T-helper 1 cell treated with Interleukin-12 subunit alpha and Interleukin-12 subunit beta and Interleukin-4 antibody, amounts not matched to agents 30 μg/mL and 1 μg/mL, for 36 hours (primary cell): Measurements from ENCODE around the gene RRAD.

Experiments
- H3K27ac Mint-ChIP-seq: one replicate; pipeline ENCODE4 v1.8.0; 2021; ENCODE audit warnings: mild to moderate bottlenecking, mixed read lengths
- H3K27me3 Mint-ChIP-seq: one replicate; pipeline ENCODE4 v1.8.0; 2021; ENCODE audit warnings: low read depth, mixed read lengths
- H3K36me3 Mint-ChIP-seq: one replicate; pipeline ENCODE4 v1.8.0; 2021; ENCODE audit warnings: low read depth, mixed read lengths
- H3K4me1 Mint-ChIP-seq: one replicate; pipeline ENCODE4 v1.8.0; 2021; ENCODE audit warnings: low read depth, mixed read lengths
- H3K4me3 Mint-ChIP-seq: one replicate; pipeline ENCODE4 v1.8.0; 2021; ENCODE audit warnings: mild to moderate bottlenecking, moderate library complexity, mixed read lengths
- H3K9me3 Mint-ChIP-seq: one replicate; pipeline ENCODE4 v1.8.0; 2021; ENCODE audit warnings: mixed read lengths

RRAD gene

GRCh38 chr16:66932076-66932475, 6.7 kb upstream of the RRAD start:
- H3K4me3 Mint-ChIP-seq, result peak overlapping the region; percentile 97
- peak overlapping the region; percentile 32 for H3K27ac Mint-ChIP-seq
- peaks cover 38% of the 10 kb centered on the region for H3K4me1 Mint-ChIP-seq
- H3K27me3 Mint-ChIP-seq, result no peaks in the 10 kb centered on the region
- peaks cover 24% of the 10 kb centered on the region for H3K36me3 Mint-ChIP-seq
- no peaks in the 10 kb centered on the region for H3K9me3 Mint-ChIP-seq

- no peaks in the 10 kb centered on the region for H3K9me3 Mint-ChIP-seq
- H3K27ac Mint-ChIP-seq, result peak overlapping the region; percentile 21
- peaks cover 34% of the 10 kb centered on the region for H3K4me1 Mint-ChIP-seq
- no peaks in the 10 kb centered on the region for H3K27me3 Mint-ChIP-seq
- peaks cover 22% of the 10 kb centered on the region for H3K36me3 Mint-ChIP-seq
- H3K4me3 Mint-ChIP-seq, result peak overlapping the region; percentile 33
These were observed 6.3 kb upstream of the RRAD start for GRCh38 chr16:66931665-66932064.

DNA sequence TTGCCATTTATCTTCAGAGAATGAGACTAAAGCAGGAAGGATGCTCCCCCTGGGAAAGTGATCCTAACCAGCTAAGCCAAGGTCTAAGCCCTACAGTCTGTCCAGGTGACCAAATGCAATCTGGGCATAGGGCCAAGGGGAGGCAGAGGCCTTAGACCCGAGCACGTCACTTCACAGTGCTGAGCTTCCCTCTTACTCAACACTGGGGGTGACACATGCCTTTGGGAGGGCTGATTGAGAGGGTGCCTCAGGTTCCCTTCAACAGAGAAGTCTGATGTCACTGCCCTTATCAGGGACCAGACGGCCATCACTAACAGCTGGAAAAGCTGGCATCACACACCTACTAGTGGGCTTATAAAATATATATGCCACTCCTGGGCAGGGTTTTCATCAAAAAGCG, 4.9 kb upstream of the RRAD start:
- H3K36me3 Mint-ChIP-seq, result peaks cover 18% of the 10 kb centered on the region
- no peak overlapping the region for H3K27ac Mint-ChIP-seq
- H3K27me3 Mint-ChIP-seq, result peaks cover 14% of the 10 kb centered on the region
- H3K4me1 Mint-ChIP-seq, result peaks cover 28% of the 10 kb centered on the region
- no peaks in the 10 kb centered on the region for H3K9me3 Mint-ChIP-seq
- no peak overlapping the region for H3K4me3 Mint-ChIP-seq

DNA sequence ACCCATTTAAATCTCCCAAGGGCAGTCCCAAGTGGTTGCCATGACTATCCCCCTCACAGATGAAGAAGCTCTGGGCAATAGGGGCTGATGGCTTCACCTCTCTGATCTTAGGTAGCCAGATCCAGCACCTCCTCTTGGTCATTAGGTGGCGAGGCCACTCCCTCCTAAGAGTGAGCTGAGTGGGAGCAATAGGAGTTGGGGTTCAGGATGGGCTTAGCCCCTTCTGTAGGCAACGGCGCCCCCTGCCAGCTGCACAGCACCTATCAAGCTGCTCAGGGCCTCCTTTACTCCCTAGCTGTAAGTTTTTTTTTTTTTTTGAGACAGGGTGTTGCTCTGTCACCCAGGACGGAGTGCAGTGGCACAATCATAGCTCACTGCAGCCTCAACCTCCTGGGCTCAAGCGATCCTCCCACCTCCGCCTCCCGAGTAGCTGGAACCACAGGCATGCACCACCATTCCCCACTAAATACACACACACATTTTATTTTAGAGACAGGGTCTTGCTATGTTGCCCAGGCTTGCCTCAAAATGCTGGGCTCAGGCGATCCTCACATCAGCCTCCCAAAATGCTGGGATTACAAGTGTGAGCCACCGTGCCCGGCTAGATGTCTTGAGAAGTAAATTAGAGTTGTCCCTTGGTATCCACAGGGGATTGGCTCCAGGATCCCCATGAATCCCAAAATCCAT, 3.5 kb upstream of the RRAD start:
- Mint-ChIP-seq H3K27ac (no peak overlapping the region), H3K4me1 (peaks cover 25% of the 10 kb centered on the region)

DNA sequence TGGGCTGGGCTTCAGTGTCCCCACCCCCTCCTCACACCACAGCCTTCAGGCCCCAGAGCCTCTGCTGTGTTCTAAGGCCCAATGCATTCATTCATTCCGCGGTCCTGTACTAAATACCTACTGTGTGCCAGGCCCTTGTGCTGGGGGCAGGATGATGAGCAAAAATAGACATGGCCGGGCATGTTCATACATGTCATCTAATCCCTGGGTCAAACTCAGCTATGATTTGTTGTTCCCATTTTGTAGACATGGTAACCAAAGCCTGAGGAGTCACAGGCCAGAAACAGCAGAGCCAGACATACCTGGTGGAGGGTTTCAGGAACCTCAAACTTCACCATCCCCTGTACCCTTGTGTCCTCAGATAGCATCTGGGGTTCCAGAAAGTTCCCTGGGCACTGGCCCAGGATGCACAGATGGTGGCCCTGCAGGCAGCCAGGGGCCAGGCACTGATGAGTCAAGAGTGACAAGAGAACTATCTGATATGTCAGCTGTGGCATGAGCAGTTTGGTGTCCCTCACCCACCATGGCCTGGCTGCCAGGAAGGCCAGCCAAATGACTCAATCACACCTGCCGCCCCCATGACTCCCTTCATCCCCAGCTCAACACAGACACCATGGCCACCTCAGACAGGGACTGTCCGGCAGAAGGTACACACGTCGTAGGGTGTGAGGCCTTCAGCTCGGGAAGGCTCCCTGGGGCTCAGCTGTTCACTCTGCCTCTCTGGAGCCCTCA, 2.7 kb upstream of the RRAD start:
- no peak overlapping the region for H3K27ac Mint-ChIP-seq
- H3K4me3 Mint-ChIP-seq, result no peak overlapping the region
- H3K36me3 Mint-ChIP-seq, result peaks cover 6% of the 10 kb centered on the region
- peaks cover 20% of the 10 kb centered on the region for H3K4me1 Mint-ChIP-seq
- H3K9me3 Mint-ChIP-seq, result no peaks in the 10 kb centered on the region
- H3K27me3 Mint-ChIP-seq, result peaks cover 32% of the 10 kb centered on the region

More for the DNA sequence above, 3.5 kb upstream of the RRAD start:
- Mint-ChIP-seq H3K27me3 (peaks cover 24% of the 10 kb centered on the region), H3K9me3 (no peaks in the 10 kb centered on the region), H3K36me3 (peaks cover 13% of the 10 kb centered on the region), H3K4me3 (no peak overlapping the region)

DNA sequence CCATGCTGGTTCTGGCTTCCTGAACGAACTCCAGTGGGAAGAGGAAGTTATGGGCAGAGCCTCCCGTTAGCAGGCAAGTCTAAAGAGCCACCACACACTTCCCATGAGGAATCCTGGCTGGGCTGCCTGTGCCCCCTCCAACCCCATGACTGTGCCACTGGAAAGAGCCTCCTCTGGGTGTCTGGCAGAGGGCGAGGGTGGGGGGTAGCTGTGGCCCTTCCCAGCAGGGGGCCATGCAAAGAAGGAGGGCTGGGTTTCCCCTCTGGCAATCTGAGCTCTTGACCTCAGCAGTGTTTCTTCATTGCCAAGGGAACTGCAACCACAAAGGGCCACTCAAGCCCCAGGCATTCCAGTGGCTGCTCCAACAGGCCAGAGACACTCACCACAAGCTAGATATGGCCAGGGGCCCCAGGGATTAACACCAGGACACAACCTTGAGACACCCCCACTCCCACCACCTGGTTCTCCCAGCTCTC, 1.7 kb upstream of the RRAD start:
- Mint-ChIP-seq H3K36me3 (peaks cover 2% of the 10 kb centered on the region), H3K27me3 (peaks cover 35% of the 10 kb centered on the region), H3K27ac (no peak overlapping the region), H3K4me1 (peaks cover 15% of the 10 kb centered on the region), H3K9me3 (no peaks in the 10 kb centered on the region), H3K4me3 (no peak overlapping the region)

DNA sequence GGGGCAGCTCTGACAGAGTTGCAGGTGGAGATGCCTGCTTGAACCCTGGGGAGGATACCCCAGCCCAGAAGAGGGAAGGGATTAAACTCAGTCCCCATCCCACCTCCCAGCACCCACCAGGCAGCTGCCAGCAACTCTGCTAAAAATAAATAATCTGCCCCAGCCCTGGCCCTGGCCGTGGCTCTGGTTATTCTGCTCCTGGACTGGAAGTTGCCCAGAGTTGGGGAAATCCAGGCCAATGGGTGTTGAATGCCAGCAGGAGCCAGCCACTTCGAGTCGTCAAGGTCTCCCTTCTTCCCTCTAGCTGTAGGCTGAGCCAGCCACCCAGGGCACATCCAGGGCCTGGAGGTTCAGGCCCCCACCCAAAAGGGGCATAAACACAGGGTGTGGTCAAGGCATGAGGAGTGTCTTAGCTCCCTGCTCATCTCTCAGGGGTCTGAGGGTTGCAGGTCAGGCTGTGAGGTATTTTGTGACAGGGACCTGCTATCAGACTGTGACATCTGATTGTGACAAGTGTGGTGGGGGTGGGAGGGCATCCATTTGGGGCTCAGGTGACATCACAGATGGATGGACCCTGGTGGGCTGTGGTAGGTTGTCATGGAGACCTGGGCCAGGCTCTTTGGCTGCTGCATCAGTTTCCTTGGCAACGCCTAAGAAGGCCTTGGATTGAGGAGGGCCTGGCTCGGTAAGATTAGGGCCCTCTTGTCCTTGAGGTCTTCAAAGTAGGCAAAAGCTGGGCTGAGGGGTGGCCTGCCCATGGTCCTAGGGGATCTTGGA, 1.0 kb upstream of the RRAD start:
- Mint-ChIP-seq H3K36me3 (no peaks in the 10 kb centered on the region), H3K27me3 (peaks cover 37% of the 10 kb centered on the region), H3K9me3 (no peaks in the 10 kb centered on the region), H3K27ac (no peak overlapping the region), H3K4me1 (peaks cover 14% of the 10 kb centered on the region), H3K4me3 (no peak overlapping the region)

DNA sequence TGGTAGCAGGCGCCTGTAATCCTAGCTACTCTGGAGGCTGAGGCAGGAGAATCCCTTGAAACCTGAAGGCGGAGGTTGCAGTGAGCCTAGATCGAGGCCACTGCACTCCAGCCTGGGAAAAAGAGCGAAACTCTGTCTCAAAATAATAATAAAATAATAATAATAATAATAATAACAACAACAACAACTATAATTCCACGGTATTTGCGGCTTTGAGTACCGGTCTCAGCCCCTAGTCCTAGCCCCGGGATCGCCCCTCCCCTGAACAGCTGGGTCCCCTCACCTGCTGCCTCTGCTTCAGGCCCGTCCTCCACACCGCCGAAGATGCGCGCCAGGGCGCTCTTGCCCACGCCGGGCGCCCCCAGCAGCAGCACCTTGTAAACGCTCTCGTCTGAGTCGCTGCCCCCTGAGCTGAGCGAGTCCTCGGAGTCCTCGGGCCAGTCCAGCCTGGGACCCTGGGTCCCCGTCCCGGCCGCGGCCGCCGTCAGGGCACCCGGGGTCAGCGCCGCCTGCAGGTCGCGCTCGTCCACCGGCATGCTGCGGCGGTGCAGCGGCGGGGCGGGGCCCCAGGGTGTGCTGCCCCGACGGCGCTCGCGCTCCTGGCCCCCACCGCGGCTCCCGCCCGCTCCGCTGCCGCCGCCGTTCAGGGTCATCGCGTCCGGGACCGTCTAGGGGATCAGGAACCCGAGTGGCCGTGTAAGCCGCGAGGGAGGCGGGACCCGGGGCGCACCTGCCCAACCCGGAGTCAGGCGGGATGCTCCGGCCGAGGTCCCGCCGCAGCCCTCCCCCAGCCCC, 611 bp downstream of the RRAD start:
- H3K27ac Mint-ChIP-seq, result no peak overlapping the region
- H3K9me3 Mint-ChIP-seq, result no peaks in the 10 kb centered on the region
- peaks cover 42% of the 10 kb centered on the region for H3K27me3 Mint-ChIP-seq
- H3K4me1 Mint-ChIP-seq, result peaks cover 14% of the 10 kb centered on the region
- no peak overlapping the region for H3K4me3 Mint-ChIP-seq
- no peaks in the 10 kb centered on the region for H3K36me3 Mint-ChIP-seq

DNA sequence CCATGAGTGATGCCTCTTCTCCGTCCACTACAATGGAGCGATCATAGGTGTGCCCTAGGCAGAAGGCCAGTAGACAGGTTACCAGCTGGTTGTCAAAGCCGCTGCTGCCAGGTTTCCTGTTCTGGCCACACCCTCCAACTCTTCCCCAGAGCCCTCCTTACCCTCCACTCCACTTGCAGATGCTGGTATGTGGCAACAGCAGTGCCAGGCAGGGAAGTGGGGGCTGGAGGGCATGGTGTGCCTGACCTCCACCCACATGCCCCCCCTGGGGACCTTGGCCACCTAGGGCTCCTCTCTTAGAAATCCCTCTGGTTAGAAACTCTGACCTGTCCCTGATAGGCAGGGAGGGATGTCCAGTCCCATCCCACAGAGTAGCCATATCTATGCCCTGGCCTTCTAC, 1.5 kb downstream of the RRAD start:
- Mint-ChIP-seq H3K9me3 (no peaks in the 10 kb centered on the region), H3K27me3 (peaks cover 42% of the 10 kb centered on the region), H3K36me3 (no peaks in the 10 kb centered on the region), H3K4me3 (no peak overlapping the region), H3K4me1 (peaks cover 14% of the 10 kb centered on the region), H3K27ac (no peak overlapping the region)

DNA sequence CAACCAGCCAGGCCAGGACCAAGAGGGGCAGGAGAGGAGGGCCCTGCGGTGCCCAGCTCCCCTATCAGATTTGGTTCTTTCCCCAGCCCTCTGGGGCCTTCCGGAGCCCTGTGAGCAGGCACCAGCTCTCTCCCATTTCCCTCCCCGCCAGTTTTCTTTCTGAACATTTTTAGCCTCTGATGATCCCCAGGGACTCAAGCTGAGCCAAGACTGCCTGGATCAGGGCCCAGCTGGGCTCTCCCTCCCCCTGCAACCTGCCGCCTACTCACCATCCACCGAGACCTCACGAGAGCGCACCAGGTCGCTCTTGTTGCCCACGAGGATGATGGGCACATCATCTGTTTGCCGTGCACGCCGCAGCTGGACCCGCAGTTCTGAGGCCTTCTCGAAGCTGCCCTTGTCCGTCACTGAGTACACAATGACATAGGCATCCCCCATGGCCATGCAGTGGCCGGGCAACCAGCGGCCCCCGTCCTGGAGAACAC, 2.0 kb downstream of the RRAD start:
- H3K9me3 Mint-ChIP-seq, result no peaks in the 10 kb centered on the region
- H3K27me3 Mint-ChIP-seq, result peaks cover 43% of the 10 kb centered on the region
- H3K4me3 Mint-ChIP-seq, result no peak overlapping the region
- peaks cover 11% of the 10 kb centered on the region for H3K4me1 Mint-ChIP-seq
- no peak overlapping the region for H3K27ac Mint-ChIP-seq
- H3K36me3 Mint-ChIP-seq, result no peaks in the 10 kb centered on the region

DNA sequence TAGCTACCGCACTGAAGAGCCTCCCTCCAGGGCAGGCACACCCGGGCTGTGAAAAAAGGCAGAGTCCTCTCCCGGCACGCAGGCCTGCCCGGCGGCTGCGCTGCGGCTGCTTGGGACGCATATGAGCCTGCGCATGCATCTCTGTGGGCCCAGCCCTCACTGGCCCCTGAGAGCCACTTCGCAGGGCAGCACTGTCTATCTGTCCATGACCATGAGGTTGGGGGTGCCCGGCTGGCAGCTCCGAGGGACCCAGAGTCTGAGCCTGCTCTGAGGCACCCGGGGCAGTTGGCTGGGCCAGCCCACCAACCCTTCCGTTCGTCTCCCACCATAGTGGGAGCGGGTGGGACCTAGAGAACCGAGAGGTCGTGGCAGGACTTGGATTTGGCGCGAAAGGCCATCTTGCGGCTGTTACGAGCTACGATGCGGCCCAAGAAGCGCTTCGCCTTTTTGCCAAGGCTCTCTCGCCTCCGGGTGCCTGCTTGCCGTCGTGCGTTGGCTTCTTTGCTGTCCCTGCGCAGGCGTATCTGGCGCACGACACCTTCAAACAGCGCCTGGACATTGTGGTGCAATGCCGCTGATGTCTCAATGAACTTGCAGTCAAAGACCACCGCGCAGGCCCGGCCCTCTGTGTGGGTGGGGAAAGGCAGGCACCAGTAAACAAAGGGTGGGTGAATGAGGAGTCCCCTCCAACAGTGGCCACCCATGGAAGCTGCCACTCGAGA, 3.4 kb downstream of the RRAD start:
- Mint-ChIP-seq H3K4me3 (no peak overlapping the region), H3K4me1 (peaks cover 4% of the 10 kb centered on the region), H3K27ac (no peak overlapping the region), H3K9me3 (no peaks in the 10 kb centered on the region), H3K27me3 (peaks cover 46% of the 10 kb centered on the region), H3K36me3 (no peaks in the 10 kb centered on the region)

- Mint-ChIP-seq H3K9me3 (no peaks in the 10 kb centered on the region), H3K27me3 (peaks cover 41% of the 10 kb centered on the region), H3K4me3 (no peak overlapping the region), H3K36me3 (no peaks in the 10 kb centered on the region), H3K4me1 (peaks cover 4% of the 10 kb centered on the region), H3K27ac (no peak overlapping the region)
These were observed 4.2 kb downstream of the RRAD start for GRCh38 chr16:66920924-66921680.

- Mint-ChIP-seq H3K27me3 (peaks cover 33% of the 10 kb centered on the region), H3K36me3 (no peaks in the 10 kb centered on the region), H3K4me1 (peaks cover 4% of the 10 kb centered on the region), H3K9me3 (no peaks in the 10 kb centered on the region), H3K4me3 (no peak overlapping the region), H3K27ac (no peak overlapping the region)
These were observed 5.1 kb downstream of the RRAD start for GRCh38 chr16:66920299-66920590.
